ENCODE data around the gene SPRED3.
A peak's percentile ranks its signal among the peaks of the same experiment; 100 is the strongest.
"Not testable (repeated sequence)": the region's sequence is repeated elsewhere in the genome, so short reads cannot be mapped to it uniquely, and the experiment has no call there.

Gene SPRED3

GRCh38 chr19:38388349-38389100 lies at the start of gene SPRED3:
Gene SPRED3 (plus strand): TSS chr19:38388697. CDS start chr19:38390303, 1,606 bp downstream.
- DNase-seq = no peak

DNA sequence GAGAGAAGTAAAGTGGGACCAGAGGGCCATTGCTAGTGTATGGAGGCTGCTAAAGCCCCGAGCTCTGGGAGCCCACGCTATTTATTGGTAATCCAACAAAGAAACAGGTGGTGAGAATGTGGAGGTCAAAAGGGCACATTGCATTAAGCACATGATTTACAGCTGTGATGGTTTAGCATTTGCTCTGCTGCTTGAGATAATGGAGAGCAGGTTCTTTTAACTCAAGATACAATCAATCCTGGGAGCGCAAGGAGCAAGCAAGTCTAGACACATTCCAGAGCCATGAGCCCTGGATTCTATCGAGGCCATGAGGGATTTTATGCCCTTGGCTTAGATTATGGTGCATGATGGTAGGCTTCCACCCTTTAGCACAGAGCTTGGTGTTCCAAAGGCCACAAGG lies 49.5 kb upstream of the SPRED3 start:
- not testable (repeated sequence) for DNase-seq

DNA sequence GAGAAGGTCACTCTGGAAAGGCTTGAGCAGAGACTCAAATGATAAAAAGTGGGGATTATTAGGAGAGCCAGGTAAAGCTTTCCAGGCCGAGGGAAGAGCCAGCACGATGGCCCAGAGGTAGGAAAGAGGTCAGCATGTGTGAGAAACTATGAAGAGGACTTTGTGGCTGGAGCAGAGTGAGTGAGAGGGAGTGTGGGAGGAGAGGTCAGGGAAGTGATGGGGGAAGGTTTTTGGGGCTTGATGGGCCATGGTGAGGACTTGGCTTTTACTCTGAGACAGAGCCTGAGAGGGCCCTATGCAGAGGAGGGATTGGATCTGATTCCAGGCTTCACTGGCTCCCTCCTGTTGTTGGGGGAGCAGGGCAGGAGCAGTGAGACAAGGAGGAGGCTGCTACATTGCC lies 47.6 kb upstream of the SPRED3 start:
- DNase-seq = no peak

DNA sequence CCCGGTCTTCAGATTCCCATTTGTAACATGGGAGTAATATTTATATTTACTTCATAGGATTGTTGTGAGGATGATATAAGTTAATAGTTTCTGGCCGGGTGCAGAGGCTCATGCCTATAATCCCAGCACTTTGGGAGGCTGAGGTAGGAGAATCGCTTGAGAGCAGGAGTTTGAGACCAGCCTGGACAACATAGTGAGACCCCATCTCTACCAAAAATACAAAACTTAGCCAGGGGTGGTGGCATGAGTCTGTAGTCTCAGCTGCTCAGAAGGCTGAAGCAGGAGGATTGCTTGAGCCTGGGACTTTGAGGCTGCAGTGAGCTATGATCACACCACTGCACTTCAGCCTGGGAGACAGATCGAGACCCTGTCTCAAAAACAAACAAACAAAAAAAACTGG lies 41.7 kb upstream of the SPRED3 start:
- DNase-seq = no peak

- no peak for DNase-seq
These were observed 37.6 kb upstream of the SPRED3 start for GRCh38 chr19:38350883-38351282.

GRCh38 chr19:38351865-38352395 lies 36.6 kb upstream of the SPRED3 start:
- DNase-seq = no peak

- no peak for DNase-seq
These were observed 35.9 kb upstream of the SPRED3 start for GRCh38 chr19:38352611-38353010.

DNA sequence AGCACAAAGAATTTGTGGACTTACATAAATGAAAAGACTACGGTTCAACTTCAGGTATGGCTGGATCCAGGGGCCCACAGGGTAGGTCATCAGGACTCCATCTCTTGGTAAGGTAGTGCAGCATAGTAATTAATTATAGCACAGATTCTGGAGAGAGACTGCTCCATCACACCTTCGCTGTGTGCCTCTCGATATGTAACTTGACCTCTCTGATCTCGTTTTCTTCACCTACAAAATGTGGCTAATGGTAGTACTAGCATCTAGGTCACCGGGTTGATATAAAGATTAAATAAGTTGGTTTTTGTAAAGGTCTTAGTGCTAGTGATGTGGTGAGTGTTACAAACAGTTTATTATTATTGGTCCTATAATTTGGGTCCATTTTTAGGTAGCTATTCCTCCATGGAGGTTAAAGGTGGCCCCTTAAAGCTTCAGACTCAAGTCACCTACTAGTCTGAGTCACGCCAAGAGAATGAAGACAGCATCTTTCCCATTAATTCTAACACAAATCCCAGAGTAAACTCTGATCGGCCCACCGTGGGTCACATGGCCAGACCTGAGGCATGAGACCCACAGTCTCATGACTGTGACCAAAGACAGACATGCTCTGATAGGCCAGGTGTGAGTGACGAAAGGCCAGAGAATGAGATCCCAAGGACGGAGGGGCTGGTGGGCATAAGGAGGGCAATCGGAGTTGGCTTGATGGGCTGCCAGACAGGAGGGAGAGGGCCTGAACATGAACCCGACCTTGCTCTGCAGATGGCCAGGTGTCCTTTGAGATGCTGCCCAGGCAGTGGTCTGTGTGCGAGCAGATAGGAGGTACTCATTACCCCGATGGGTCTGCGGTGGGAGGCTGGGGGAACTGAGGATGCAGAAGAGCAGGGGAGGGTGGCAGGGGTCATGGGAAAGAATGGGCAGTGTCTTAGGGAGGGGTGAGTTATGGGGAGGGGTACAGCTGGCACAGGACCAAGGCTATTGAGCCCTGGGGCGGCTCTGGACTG lies 32.5 kb upstream of the SPRED3 start:
- DNase-seq = no peak

DNA sequence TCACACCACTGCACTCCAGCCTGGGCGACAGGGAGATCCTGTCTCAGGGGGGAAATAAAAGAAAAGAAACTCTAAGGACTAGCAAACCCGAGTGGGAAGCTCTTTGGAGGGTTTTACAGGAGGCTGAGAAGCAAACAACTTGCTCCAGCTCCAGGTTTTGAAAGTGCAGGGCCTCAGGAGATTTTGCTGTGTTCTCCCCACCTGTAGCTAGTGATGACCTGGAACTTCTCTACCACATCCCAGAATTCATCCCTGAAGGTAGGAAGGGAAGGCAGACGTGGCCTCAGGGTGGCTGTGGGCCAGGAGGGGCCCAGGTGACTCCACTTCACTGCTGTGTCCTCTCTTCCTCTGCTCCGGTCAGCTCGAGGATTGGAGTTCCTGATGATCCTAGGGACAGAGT lies 30.4 kb upstream of the SPRED3 start:
- no peak for DNase-seq

- no peak for DNase-seq
These were observed 29.1 kb upstream of the SPRED3 start for GRCh38 chr19:38359242-38360021.

- no peak for DNase-seq
These were observed 28.1 kb upstream of the SPRED3 start for GRCh38 chr19:38360351-38360750.

- no peak for DNase-seq
These were observed 27.5 kb upstream of the SPRED3 start for GRCh38 chr19:38360839-38361631.

- DNase-seq = peak; percentile 70
These were observed 26.8 kb upstream of the SPRED3 start for GRCh38 chr19:38361633-38362075.

GRCh38 chr19:38362076-38362945 lies 26.2 kb upstream of the SPRED3 start:
- DNase-seq = peak; percentile 60

DNA sequence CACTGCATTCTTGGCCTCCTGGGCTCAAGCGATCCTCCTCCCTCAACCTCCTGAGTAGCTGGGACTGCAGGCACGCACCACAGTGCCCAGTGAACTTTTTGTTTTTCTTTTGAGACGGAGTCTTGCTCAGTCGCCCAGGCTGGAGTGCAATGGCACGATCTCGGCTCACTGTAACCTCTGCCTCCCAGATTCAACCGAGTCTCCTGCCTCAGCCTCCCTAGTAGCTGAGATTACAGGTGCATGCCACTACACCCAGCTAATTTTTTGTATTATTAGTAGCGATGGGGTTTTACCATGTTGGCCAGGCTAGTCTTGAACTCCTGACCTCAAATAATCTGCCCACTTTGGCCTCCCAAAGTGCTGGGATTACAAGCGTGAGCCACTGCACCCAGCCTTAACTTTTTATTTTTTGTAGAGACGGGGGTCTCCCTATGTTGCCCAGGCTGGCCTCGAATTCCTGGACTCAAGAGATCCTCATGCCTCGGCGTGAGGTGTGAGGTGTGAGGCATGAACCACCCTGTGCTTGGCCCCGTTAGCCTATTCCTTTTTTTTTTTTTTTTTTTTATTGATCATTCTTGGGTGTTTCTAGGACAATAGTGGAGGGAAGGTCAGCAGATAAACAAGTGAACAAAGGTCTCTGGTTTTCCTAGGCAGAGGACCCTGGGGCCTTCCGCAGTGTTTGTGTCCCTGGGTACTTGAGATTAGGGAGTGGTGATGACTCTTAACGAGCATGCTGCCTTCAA lies 25.4 kb upstream of the SPRED3 start:
- not testable (repeated sequence) for DNase-seq

DNA sequence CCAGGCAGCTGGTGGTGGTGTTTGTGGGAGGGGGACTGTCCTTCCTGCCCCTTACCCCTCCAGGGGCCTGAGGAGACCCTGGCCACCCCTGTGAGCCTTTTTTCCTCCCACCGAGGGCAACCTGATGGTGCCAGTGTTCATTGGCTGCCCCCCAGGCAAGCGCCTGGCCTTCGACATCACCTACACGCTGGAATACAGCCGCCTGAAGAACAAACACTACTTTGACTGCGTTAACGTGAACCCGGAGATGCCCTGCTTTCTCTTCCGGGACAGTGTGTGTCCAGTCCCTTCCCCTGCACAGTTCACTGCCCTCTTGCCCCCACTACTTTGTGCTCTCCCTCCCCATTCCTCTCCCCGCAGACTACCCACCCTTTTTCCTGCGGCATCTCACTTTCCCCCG lies 21.5 kb upstream of the SPRED3 start:
- no peak for DNase-seq

DNA sequence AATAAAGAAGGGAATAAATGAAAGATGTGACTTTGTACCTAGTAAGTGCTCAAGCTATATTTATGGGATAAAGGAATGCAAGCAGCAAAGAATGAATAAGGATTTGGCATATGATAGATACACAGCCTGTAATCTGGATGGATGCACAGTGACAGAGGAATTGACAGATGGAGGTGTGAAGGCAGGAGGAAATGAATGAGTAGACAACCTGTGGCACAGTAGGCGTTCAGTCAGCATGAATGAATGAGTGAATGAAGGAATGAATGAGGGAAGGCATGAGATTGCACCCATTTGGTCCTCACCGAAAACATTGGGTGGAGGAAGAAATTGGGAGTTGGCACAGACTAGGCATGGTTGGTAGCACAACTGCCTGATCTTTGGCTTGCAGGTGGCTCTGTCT lies 18.9 kb upstream of the SPRED3 start:
- DNase-seq = no peak

- no peak for DNase-seq
These were observed 18.2 kb upstream of the SPRED3 start for GRCh38 chr19:38370299-38370698.

GRCh38 chr19:38371081-38371480 lies 17.4 kb upstream of the SPRED3 start:
- no peak for DNase-seq

DNA sequence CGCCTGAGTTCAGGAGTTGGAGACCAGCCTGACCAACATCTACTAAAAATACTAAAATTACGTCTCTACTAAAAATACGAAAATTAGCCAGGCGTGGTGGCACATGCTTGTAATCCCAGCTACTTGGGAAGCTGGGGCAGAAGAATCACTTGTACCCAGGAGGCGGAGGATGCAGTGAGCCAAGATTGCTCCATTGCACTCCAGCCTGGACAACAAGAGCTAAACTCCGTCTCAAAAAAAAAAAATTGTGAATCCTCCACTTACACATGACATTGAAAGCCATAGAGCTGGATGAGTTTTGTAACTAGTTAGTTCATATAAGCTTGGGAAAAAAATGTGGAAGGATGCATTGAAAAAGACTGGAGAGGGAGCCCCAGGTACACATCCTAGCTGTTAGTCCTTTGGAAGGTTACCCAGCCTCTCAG lies 14.6 kb upstream of the SPRED3 start:
- DNase-seq = no peak
